ENCODE data around the gene HOXB6. TPM values are rescaled to one million over a fixed set of nuclear protein-coding genes. Genes with fewer than 3 reads are reported as not detected.

The HOXB6 gene
- total and polyA plus RNA-seq, 7 experiments from 2014 or later: 0.34 TPM; not detected in 6

- ATAC-seq (no peak), DNase-seq (no peak)
- no peaks in the 10 kb centered on the region for H3K9me3 ChIP-seq (ENCODE audit: control insufficient read depth in 2 of 3, low read length in 3 of 3)
- no peaks in the 10 kb centered on the region for H3K36me3 ChIP-seq (ENCODE audit: control insufficient read depth in 2 of 3, insufficient read depth in 3 of 3, low read length in 3 of 3)
- Mint-ChIP-seq H3K4me1 (peaks cover 8 to 25% (median 14%) of the 10 kb centered on the region in 7 donors), H3K36me3 (no peaks in the 10 kb centered on the region), H3K4me3 (peak overlapping the region in 6 of 10 donors; percentile 17 to 52 (median 38)), H3K27me3 (peaks cover 82 to 99% (median 91%) of the 10 kb centered on the region in 5 donors), H3K27ac (no peak overlapping the region), H3K9me3 (peaks cover 0 to 2% (median 0%) of the 10 kb centered on the region in 11 donors)
- no peak overlapping the region for H3K4me3 ChIP-seq (ENCODE audit: low read length)
- intact Hi-C loops (cut with micrococcal nuclease): loop anchor here in 1 of 2 donors (5.0 kb wide), 1 partner anchor 86 kb away; the partner anchor contains the start of gene HOXB13
- no peak overlapping the region for H3K27ac ChIP-seq (ENCODE audit: low read depth, low read length)
- CTCF ChIA-PET: no interaction called here
- H3K4me1 ChIP-seq (ENCODE audit: control insufficient read depth in 2 of 2, insufficient read depth in 2 of 2, low read length in 2 of 2): peaks cover 0 to 12% of the 10 kb centered on the region in 2 donors
- peaks cover 3 to 49% of the 10 kb centered on the region in 2 donors for H3K27me3 ChIP-seq (ENCODE audit: control insufficient read depth in 2 of 2, insufficient read depth in 2 of 2, low read length in 2 of 2)
- POLR2A ChIA-PET: no interaction called here
These were observed 36.8 kb upstream of the HOXB6 start for GRCh38 chr17:48641541-48642058.

- peaks cover 88 to 100% (median 94%) of the 10 kb centered on the region in 5 donors for H3K27me3 Mint-ChIP-seq
- intact Hi-C loops (cut with micrococcal nuclease): loop anchor here in 1 of 2 donors (5.0 kb wide), 1 partner anchor 86 kb away; the partner anchor contains the start of gene HOXB13
These were observed 36.0 kb upstream of the HOXB6 start for GRCh38 chr17:48640858-48641180.

DNA sequence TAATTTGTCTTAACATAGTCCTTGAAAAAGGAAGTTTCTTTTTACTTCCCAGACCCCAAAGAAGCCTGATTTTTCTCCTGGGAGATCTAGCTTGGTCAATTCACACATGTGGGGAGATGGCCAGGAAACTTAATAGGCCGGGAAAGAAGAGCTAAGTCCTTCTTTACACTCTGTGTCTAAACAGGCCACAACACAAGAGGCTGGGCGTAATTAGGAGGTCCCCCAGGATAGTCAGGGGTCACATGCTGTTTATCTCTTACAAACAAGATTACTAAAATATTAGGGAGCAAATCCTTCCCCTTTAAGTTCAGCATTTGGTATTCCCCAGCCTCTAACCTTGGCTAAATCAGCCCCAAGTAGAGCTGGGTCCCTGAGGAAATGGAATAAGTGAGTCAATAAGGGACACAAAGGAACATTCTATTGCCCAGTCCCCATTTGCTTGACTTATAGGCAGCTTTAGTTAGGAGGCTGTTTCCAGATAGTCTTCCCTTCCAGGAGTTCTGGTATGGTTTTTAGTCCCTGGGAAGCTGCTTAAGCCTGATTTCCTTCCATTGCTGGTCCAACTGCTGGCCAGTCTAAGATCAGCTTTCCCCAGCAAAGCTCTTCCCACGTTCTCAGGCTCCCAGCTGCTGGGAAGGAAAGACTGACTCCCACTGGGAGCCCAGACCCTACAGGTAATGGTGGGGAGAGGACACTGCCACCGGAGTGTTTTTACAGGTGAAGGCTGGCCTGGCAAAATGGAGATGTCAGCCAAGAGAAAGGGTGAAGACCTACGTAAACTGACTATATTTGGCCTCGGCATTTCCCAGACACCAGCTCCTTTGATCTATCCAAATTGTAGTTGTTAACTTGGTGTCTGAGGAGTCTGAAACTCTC is 35.4 kb upstream of the HOXB6 start:
- Mint-ChIP-seq H3K27me3 (peaks cover 84 to 100% (median 94%) of the 10 kb centered on the region in 5 donors), H3K9me3 (peaks cover 0 to 3% (median 0%) of the 10 kb centered on the region in 11 donors), H3K36me3 (no peaks in the 10 kb centered on the region), H3K4me3 (no peak overlapping the region), H3K27ac (no peak overlapping the region), H3K4me1 (peaks cover 11 to 22% (median 16%) of the 10 kb centered on the region in 7 donors)
- DNase-seq (no peak), ATAC-seq (no peak)
- peaks cover 0 to 6% of the 10 kb centered on the region in 2 donors for H3K4me1 ChIP-seq (ENCODE audit: control insufficient read depth in 2 of 2, insufficient read depth in 2 of 2, low read length in 2 of 2)
- peaks cover 4 to 48% of the 10 kb centered on the region in 2 donors for H3K27me3 ChIP-seq (ENCODE audit: control insufficient read depth in 2 of 2, insufficient read depth in 2 of 2, low read length in 2 of 2)
- no peaks in the 10 kb centered on the region for H3K9me3 ChIP-seq (ENCODE audit: control insufficient read depth in 2 of 3, low read length in 3 of 3)
- ChIA-PET POLR2A (no interaction called here), CTCF (no interaction called here)
- no peak overlapping the region for H3K4me3 ChIP-seq (ENCODE audit: low read length)
- intact Hi-C loops (cut with micrococcal nuclease): loop anchor here in 1 of 2 donors (5.0 kb wide), 1 partner anchor 87 kb away; the partner anchor contains the start of gene HOXB13
- H3K27ac ChIP-seq (ENCODE audit: low read depth, low read length): no peak overlapping the region
- no peaks in the 10 kb centered on the region for H3K36me3 ChIP-seq (ENCODE audit: control insufficient read depth in 2 of 3, insufficient read depth in 3 of 3, low read length in 3 of 3)

More at GRCh38 chr17:48640858-48641180, 36.0 kb upstream of the HOXB6 start:
- Histone ChIP-seq H3K9me3 (ENCODE audit: control insufficient read depth in 2 of 3, low read length in 3 of 3) (no peaks in the 10 kb centered on the region), H3K27ac (ENCODE audit: low read depth, low read length) (no peak overlapping the region), H3K4me3 (ENCODE audit: low read length) (no peak overlapping the region), H3K36me3 (ENCODE audit: control insufficient read depth in 2 of 3, insufficient read depth in 3 of 3, low read length in 3 of 3) (no peaks in the 10 kb centered on the region), H3K4me1 (ENCODE audit: control insufficient read depth in 2 of 2, insufficient read depth in 2 of 2, low read length in 2 of 2) (peaks cover 0 to 6% of the 10 kb centered on the region in 2 donors), H3K27me3 (ENCODE audit: control insufficient read depth in 2 of 2, insufficient read depth in 2 of 2, low read length in 2 of 2) (peaks cover 3 to 48% of the 10 kb centered on the region in 2 donors)
- H3K9me3 Mint-ChIP-seq: peaks cover 0 to 3% (median 0%) of the 10 kb centered on the region in 11 donors
- POLR2A ChIA-PET: no interaction called here
- H3K36me3 Mint-ChIP-seq: no peaks in the 10 kb centered on the region
- CTCF ChIA-PET: no interaction called here
- DNase-seq (no peak), ATAC-seq (no peak)
- H3K4me1 Mint-ChIP-seq: peaks cover 11 to 27% (median 18%) of the 10 kb centered on the region in 7 donors
- H3K27ac Mint-ChIP-seq: no peak overlapping the region
- H3K4me3 Mint-ChIP-seq: no peak overlapping the region

DNA sequence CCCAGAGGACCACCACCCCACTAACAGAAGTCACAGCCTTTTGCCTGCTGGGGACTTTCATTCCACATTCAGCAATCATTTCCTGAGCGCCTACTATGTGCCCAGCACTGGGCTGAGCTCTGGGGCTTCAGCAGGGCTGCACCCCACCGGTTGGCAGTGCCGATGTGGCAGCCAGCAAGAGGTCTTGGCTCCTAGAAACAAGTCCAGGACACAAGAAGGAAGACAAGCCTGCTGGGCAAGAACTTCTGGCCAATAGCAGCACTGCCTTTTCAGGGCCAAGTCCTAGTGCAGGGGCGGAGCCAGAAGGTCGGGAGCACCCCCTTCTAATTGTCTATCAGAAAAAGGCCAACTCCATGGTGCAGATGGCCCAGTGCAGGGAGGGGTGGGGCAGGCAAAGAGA is 34.4 kb upstream of the HOXB6 start:
- DNase-seq (no peak), ATAC-seq (no peak)
- no peak overlapping the region for H3K27ac Mint-ChIP-seq
- intact Hi-C loops (cut with micrococcal nuclease): no loop called here
- H3K9me3 ChIP-seq (ENCODE audit: control insufficient read depth in 2 of 3, low read length in 3 of 3): no peaks in the 10 kb centered on the region
- no peaks in the 10 kb centered on the region for H3K36me3 ChIP-seq (ENCODE audit: control insufficient read depth in 2 of 3, insufficient read depth in 3 of 3, low read length in 3 of 3)
- peaks cover 11 to 22% (median 16%) of the 10 kb centered on the region in 7 donors for H3K4me1 Mint-ChIP-seq
- peaks cover 0 to 6% of the 10 kb centered on the region in 2 donors for H3K4me1 ChIP-seq (ENCODE audit: control insufficient read depth in 2 of 2, insufficient read depth in 2 of 2, low read length in 2 of 2)
- H3K4me3 ChIP-seq (ENCODE audit: low read length): no peak overlapping the region
- no peak overlapping the region for H3K4me3 Mint-ChIP-seq
- peaks cover 0 to 3% (median 0%) of the 10 kb centered on the region in 11 donors for H3K9me3 Mint-ChIP-seq
- H3K36me3 Mint-ChIP-seq: no peaks in the 10 kb centered on the region
- H3K27me3 Mint-ChIP-seq: peaks cover 84 to 100% (median 92%) of the 10 kb centered on the region in 5 donors
- POLR2A ChIA-PET: no interaction called here
- H3K27me3 ChIP-seq (ENCODE audit: control insufficient read depth in 2 of 2, insufficient read depth in 2 of 2, low read length in 2 of 2): peaks cover 12 to 49% of the 10 kb centered on the region in 2 donors
- CTCF ChIA-PET: no interaction called here
- H3K27ac ChIP-seq (ENCODE audit: low read depth, low read length): no peak overlapping the region

DNA sequence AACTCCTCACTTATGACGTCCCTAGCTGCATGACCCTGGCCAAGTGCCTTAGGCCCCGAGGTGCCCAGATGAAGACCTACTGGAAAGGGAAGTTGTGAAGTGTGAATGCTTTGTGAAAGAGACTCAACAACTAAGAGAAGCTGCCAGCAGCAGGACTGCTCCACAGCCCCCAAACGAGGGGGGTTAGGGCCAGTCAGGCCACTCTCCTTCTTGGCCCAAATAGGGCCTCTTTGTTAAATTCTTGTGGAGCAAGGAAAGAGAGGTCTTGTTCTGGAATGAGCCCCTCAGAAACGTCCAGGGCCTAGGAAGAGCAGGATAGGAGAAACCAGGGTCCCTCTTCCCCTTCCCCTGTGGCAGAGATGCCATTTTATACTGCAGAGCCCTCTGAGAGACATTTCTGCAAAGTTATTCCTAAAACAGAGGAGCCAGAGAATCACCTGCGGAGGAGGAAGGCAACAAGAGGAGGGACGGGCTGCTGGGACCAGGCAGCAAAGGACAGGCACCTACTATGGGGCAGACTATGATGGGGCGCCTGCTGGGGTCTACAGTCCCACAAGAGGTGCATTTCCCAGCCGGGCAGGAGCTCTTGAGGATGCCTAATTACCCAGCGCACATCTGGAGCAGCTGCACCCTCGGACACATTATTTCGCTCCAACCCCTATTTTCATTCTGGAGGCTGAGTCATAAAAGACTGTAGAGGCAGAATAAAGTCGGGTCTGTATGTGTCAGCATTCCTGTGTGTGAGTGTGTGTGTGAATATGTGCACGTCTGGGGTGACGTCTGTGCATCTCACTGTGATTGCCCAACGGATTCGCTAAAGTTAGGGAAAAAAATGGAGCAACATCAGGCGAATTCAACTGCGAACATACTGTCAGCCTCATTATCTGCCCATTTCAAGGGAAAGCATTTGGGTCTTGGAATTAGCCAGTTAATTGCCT is 32.8 kb upstream of the HOXB6 start:
- ATAC-seq: no peak
- POLR2A ChIA-PET: interaction anchor here (1.3 kb wide), 1 partner anchor 18 kb away, joined by 3 read pairs; no protein-coding TSS in a partner anchor
- H3K4me3 Mint-ChIP-seq: peak overlapping the region in 2 of 10 donors; percentile 23 to 57

More for the DNA sequence above, 32.8 kb upstream of the HOXB6 start:
- peaks cover 0 to 12% of the 10 kb centered on the region in 2 donors for H3K4me1 ChIP-seq (ENCODE audit: control insufficient read depth in 2 of 2, insufficient read depth in 2 of 2, low read length in 2 of 2)
- Mint-ChIP-seq H3K36me3 (peaks cover 0 to 4% (median 0%) of the 10 kb centered on the region in 5 donors), H3K9me3 (peaks cover 0 to 5% (median 0%) of the 10 kb centered on the region in 11 donors), H3K4me1 (peaks cover 13 to 26% (median 19%) of the 10 kb centered on the region in 7 donors), H3K27ac (no peak overlapping the region), H3K27me3 (peaks cover 80 to 98% (median 92%) of the 10 kb centered on the region in 5 donors)
- intact Hi-C loops (cut with micrococcal nuclease): no loop called here
- no peaks in the 10 kb centered on the region for H3K9me3 ChIP-seq (ENCODE audit: control insufficient read depth in 2 of 3, low read length in 3 of 3)
- CTCF ChIA-PET: interaction anchor here (0.5 to 1.5 kb wide), 2 partner anchors 15 to 72 kb away, joined by 5 to 7 read pairs; no protein-coding TSS in a partner anchor
- H3K36me3 ChIP-seq (ENCODE audit: control insufficient read depth in 2 of 3, insufficient read depth in 3 of 3, low read length in 3 of 3): no peaks in the 10 kb centered on the region
- H3K4me3 ChIP-seq (ENCODE audit: low read length): no peak overlapping the region
- DNase-seq: no peak
- H3K27me3 ChIP-seq (ENCODE audit: control insufficient read depth in 2 of 2, insufficient read depth in 2 of 2, low read length in 2 of 2): peaks cover 12 to 45% of the 10 kb centered on the region in 2 donors
- H3K27ac ChIP-seq (ENCODE audit: low read depth, low read length): no peak overlapping the region
